ENCODE measurements around the gene SNX3.
"Not testable (repeated sequence)": the region's sequence is repeated elsewhere in the genome, so short reads cannot be mapped to it uniquely, and the experiment has no call there.

Gene SNX3

DNA sequence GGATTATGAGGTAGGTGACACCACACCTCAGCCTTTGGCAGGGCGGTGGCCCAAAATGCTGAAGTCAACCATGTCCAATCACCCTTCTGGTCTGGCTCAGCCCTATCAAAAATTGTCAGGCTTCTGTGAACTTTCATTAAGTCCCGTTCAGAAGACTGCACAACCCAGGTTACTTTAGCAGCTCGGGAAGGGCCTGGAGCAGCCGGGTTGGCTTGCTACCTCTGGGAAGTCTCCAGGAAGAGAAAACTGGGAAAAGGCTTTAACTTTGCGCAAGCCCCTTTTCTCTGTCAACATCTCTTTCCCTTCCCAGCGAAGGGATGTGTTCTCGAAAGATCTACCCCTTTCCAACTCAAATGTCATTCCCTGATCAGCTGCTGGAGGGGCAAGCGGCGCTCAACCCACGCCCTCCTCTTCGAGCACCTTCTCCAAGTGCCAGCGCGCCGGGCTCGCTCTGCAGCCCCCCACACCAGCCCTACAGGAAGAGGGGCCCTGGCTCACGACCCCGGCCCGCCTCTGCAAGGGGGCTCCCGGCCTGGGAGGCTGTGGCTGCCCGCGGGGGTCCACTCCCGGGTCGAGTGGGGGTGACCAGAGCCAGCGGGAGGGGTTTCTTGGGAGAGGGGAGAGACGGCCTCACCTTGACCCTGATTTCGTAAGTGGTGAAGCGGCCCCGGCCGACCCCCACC is 573 bp downstream of the SNX3 start:
- DNase-seq (ENCODE audit: low read depth): no peak

DNA sequence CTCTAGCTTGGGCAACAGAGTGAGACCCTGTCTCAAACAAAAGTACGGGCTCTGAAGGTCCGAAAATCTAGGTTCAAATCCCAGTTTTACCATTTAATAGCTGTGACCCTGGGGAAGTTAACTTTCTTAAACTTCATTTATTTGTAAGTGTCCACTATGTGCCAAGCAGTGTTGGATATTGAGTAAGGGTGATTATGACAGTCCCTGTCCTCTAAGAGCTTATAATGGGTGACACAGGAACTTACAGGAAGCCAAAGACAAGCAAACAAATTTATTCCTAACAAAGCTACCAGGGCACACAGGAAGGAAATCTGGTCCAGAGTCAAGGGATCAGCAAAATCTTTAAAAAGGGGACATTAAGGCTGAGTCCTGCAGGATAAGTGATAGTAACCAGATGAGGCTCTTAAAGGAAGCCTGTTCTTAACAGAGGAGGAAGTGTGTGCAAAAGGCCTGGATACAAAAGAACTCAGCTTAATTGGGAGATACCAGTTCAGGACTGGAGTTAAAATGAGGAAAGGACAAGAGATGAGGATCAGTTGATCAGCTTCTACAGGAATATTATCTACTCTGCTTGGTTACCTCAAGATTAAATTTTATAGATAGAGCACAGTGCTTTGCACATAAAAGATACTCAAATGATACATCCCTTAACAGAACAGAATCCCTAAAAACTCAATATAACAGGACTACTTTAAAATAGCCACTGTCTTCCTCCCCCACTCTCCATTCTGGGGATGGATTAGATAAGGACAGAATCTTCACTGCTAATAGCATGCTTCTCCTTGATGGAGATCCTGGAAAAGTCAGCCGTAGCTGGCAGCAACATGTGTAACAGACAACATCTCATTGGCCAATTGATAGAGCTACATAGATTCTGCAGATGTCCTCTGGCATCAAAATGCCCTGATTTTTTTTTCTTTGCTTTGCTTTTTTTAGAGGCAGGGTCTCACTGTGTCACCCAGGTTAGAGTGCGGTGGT is 6.1 kb downstream of the SNX3 start:
- no peak for DNase-seq (ENCODE audit: low read depth)

DNA sequence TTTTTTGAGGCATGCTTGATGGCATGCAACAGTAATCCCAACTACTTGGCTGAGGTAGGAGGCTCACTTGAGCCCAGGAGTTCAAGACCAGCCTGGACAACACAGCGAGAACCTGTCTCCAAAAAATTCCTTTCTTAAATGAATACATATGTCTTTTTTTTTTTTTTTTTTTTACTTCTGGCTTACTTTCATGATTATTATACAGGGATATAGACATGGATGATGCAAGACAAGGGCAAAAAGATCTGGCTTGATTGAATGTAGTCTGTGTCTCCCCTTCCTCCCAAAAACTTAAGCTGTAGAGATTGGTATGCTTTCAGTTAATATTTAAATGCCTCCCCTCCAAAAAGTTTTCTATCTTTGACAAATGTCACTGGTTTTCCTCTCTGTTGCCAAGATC is 7.6 kb downstream of the SNX3 start:
- DNase-seq (ENCODE audit: low read depth): no peak

DNA sequence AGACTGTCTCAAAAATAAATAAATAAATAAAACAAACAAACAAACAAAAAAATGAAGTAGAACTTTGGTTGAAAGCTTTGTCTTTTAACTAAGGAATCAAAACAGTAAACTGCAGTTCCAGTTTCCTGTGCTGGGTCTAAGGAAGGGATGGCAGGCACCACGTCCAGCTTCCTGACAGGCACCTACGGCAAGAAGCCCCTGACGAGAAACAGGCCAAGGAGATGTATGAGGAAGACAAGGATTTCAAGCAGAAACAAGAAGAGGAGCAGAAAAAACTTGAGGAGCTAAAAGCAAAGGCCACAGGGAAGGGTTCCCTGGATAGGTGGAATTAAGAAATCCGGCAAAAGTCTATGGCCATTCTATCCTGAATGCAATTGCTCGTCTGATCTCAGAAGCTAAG is 8.8 kb downstream of the SNX3 start:
- no peak for DNase-seq (ENCODE audit: low read depth)

DNA sequence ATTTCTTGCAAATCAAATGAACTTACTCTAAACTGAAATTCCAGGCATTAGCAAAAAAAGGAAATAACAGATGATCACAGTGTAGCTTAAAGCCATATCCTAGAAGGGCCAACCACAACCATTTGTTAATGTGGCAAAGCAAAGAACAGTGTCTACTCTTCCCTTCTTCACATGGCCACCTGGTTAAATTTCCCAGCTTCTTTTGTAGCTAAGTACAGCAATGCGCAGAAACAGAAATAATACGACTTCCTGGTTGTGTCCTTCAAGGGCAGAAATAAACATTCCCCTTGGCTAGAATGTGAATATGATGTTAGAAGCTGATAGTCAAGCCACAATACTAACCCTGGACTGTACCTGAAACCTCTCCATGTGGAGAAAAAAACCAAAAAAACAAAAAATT is 9.6 kb downstream of the SNX3 start:
- DNase-seq (ENCODE audit: low read depth): no peak

DNA sequence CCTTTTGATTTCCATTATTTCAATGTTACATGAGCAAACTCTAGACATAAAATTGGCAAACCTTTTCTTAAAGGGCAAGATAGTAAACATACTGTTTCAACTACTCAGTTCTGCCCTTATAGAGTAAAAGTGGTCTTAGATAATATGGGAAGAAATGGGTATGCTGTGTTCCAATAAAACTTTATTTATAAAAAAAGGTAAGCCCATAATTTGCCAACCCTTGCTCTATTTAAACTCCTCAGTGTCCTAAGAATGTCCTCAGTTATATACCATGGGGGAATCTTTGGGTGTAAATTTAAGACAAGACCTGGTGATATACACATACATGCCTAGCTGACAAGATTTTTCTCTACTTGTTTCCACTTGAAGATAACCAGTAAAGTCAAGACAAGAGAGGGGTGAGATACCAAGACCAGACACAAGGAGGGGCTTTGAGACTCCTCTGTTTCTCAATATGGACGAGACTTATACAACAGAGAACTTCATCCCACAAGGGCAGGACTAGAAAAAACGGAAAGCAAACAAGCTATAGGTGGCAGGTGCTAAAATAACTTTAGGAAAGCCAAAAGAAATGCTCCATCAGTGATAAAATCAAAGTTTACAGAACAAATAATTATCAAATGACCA is 10.5 kb downstream of the SNX3 start:
- no peak for DNase-seq (ENCODE audit: low read depth)

DNA sequence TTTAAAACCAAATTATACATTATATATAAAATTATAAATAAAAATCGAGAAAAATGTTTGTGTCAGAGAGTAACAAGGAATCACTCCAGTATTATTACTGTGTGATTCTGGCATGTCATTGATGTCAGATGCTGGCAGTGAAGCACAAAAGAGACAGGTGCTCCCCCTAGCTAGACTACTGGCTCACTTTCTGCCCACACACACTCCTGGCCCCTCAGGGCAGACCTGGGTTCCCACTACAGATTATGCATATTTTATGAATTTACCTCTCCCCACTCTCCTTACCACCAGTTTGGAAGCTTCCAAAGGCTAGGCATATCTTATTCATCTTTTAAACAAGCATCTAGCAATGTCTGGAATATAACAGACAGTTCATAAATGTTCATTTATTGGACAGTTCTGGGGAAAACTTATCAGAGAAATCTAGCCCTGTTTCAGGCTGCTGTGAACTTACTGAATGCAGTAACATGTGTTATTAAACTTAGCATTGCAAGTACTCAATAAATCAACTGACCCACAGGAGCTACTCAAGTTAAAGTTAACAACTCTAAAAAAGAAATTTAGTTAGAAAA is 12.8 kb downstream of the SNX3 start:
- no peak for DNase-seq (ENCODE audit: low read depth)

DNA sequence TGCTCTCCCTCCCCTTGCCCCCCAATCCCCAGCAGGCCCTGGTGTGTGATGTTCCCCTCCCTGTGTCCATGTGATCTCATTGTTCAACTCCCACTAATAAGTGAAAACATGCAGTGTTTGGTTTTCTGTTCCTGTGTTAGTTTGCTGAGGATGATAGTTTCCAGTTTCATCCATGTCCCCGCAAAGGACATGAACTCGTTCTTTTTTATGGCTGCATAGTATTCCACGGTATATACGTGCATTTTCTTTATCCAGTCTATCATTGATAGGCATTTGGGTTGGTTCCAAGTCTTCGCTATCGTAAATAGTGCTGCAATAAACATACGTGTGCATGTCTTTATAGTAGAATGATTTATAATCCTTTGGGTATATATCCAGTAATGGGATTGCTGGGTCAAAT is 15.7 kb downstream of the SNX3 start:
- DNase-seq (ENCODE audit: low read depth): not testable (repeated sequence)

DNA sequence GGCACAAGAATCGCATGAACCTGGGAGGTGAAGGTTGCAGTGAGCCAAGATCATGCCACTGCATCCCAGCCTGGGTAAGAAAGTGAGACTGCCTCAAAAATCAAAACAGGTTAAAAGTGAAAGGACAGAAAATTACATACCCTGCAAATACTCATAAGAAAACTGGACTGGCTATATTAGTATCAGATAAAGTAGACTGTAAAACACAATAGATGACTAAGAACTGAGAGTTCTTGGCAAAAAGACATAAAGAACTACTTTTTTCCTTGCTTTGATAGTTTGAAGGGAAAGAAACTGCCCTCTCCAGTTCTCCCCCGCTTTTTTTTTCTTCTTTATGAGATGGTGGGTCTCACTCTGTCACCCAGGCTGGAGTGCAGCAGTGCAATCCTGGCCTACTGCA is 17.0 kb downstream of the SNX3 start:
- DNase-seq (ENCODE audit: low read depth): no peak

DNA sequence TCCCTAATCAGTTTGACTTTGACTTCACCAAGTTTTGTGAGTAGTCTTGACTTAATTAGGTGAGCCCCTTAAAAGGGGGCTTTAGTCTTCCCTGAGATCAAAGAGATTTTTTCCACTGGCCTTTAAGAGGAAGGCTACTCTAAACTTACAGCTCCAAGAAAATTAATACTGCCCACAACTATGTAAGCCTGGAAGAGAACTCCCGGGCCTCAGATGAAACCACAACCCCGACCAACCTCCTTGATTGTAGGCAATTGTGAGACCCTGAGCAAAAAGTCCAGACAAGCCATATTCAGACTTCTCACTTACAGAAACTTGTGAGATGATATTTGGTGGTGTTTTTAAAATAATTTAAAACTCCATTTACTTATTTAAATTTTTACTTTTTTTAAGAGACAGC is 18.1 kb downstream of the SNX3 start:
- no peak for DNase-seq (ENCODE audit: low read depth)

DNA sequence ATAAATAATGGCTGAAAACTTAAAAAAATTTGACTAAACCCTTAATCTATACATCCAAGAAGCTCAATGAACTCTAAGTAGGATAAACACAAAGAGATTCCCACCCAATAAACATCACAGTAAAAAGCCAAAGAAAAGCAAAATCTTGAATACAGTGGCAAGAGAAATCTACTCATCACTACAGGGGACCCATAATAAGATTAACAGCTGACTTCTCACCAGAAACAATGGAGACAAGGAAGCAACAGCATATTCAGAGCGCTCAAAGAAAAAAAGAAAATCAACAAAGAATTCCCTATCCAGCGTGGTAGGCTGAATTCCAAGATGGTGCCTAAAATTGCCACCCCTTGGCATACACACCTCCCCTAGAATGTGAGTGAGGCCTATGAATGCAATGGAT is 18.6 kb downstream of the SNX3 start:
- DNase-seq (ENCODE audit: low read depth): no peak

DNA sequence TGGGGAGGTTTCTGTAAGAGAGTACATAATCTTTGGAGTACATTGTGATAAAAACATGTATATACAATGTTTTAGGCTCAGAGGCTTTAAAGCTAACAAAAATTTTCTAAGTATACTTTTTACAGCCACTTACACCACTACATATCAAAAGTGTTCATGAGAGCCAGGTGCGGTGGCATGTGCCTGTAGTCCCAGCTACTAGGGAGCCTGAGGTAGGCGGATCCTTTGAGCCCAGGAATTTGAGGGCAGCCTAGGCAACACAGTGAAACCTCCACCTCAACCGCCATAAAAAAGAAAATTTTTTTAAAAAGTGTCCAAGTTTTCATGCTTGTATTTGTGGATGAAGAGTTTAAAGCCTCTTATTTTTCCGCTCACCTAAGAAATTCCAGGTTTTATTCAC is 22.5 kb downstream of the SNX3 start:
- no peak for DNase-seq (ENCODE audit: low read depth)

DNA sequence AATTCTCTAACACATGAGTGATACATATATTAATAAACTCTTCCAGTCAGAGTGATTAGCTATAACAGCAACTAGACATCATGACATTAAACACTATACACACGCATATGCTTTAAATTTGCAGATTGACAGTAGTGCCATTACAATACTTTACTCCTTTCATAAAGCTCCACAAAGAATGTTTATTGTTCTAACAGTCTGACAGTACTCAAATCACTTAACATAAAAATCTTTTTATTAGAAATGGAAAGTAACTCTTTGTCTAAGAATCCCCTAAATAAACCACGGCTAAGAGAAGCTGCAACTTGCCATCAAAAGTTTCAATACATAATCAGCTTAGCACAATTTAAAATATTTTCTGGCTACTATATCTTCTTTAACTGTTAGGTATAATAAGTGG is 24.0 kb downstream of the SNX3 start:
- DNase-seq (ENCODE audit: low read depth): no peak

DNA sequence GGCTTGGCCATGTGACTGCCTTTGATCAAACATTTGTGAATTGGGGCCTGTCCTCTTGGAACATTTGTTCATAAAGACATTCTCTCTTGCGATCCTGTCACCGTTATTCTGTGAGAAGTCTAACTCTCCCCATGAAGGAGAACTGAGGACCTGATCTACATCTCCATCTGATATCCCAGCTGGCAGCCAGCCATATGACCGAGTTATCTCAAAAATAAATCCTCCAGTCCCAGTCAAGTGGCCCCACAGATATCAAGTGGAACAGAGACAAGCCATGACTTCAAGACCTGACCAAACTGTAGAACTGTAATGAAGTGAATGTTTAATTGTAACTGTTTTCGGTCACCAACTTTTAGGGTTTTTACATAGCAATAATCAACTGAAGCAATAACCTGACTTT is 25.7 kb downstream of the SNX3 start:
- DNase-seq (ENCODE audit: low read depth): no peak

DNA sequence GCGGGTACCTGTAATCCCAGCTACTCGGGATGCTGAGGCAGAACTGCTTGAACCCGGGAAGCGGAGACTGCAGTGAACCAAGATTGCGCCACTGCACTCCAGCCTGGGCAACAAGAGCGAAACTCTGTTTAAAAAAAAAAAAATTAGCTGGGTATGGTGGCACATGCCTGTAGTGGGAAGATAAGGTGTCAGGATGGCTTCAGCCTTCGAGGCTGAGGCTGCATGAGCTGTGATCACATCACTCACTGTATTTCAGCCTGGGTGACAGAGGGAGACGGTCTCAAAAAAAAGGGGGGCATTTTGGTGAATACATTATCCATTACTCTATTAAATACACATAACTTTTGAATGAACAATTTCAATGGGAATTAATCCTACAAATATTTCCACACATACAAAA is 32.4 kb downstream of the SNX3 start:
- DNase-seq (ENCODE audit: low read depth): no peak

DNA sequence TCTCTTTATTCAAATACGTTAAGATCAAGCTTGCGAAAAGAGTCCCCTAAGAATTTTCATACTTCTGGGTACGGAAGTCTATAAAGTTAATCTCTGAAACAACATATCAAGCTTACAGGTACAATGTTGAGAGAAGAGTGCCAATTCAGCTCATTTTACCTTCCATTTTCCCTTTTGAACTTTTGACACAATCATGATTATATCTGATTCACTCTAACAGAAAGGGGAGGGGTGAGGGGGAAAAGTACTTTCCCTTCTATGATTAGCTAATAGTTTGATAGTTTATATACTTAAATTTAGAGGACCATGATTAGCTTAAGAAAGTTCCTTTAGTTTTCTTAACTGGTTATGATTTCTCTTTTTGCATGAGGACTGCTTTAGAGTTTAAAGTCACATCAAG is 33.5 kb downstream of the SNX3 start:
- DNase-seq (ENCODE audit: low read depth): no peak

DNA sequence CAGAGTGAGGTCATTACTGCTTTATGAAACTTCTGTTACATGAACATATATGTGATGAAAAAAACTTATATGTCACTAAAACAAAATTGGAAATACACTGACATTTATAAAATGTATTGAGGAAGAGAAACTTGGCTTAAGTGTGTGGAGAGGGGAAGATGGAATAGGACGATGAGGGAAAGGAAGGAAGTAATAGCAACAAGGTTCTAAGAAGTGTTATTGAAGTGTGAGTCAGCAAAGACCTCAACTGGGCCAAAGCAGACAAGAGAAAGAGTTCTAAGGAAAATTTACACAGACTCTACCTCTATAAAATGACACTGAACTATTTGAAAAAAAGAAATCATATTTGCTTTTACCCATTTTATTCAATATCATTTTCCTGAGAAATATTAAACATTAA is 38.3 kb downstream of the SNX3 start:
- no peak for DNase-seq (ENCODE audit: low read depth)

DNA sequence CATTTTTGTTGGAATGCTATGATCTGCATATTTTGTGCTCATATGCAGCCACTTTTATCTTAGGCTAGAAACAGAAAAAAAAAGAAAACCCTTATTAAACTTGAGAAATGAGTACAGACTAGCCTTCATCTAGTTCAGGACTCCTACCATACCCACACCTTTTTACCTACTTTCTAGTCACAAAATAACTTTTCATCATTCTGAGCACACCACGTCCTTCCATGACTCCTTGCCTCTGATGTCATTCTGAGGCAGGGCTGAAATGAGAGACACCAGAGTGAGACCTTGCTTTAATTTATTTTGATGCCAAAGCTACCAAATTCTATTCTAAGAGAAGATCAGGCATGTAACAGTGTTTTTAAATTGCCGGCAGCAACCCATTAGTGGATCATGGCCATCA is 38.8 kb downstream of the SNX3 start:
- DNase-seq (ENCODE audit: low read depth): no peak

DNA sequence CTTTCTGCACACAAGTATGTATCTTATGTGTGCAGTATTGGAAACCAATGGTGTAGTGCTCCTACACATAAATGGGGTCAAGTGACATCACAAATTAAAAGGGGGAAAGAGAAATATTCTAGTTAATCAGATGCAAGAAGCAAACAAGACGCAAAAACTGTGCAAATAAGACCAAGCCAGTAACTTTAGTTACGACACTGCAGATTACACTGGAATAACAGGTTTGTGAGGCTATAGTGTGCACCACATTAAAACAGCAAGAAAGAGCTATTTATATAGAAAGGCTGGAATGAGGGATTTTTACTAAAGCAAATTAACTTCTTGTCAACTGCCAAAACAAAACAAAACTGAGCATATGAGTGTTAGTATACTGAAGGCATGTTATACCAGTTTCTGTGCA is 49.2 kb downstream of the SNX3 start:
- no peak for DNase-seq (ENCODE audit: low read depth)

DNA sequence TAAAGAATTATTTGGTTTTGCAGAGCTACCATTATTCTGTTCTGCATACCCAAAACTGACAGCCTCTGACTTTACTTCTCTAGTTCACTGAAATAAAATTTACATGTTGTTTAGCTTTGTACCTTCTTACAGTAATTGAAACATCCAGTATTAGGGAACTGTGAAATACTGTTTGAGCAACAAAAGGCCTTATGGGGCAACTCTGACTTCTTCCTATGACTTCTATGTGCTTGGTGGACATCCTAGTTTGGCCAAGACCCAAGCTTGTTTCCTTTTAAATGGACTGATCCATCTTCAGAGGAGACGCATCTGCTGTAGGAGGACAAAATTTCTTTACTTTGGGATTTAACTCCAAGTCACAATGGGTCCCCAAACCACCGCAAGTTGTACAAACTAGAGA is 50.3 kb downstream of the SNX3 start:
- no peak for DNase-seq (ENCODE audit: low read depth)

DNA sequence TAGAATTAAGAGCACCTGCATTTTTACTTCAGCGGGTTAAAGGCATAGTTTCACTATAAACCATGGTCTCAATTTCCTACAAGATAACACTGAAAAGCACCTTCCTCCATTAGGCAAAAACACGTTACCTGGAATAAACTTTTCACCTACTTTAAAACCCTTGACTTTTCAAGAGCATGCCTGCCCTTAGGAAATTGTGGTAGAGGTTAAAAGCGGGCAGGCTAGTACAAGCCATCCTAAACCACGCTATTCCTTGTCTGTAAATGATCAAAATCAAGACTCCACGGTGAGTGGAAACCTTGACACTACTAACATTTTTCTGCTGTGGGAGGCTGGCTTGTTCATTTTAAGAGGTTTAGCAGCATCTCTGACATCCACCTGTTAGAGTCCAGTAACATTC is 51.1 kb downstream of the SNX3 start:
- no peak for DNase-seq (ENCODE audit: low read depth)

DNA sequence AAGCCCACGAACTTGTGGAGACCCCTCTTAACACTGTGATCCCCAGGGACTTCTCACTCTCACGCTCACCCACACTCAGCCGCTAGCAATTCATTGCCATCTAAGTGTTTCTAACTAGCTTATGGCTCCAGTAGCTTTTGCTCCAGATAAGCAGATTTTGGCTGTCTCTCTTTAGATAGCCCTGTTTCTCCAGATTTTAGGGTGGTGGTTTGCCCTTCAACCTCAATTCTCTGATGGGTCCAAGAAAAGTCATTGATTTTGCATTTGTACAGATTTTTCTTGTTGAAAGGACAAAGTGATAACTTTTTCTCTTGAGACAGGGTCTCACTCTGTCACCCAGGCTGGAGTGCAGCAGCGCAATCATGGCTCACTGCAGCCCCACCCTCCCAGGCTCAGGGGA is 53.8 kb downstream of the SNX3 start:
- no peak for DNase-seq (ENCODE audit: low read depth)
